ENCODE data around the gene MANF.

GRCh38 chr3:51357856-51358255 is 27.2 kb upstream of the MANF start:
- TF ChIP-seq CTCF (IDR thresholded peaks at IDR 0.05; ENCODE audit: low read depth, low read length) = no peak
- no peak for TF ChIP-seq EZH2phosphoT487 (IDR thresholded peaks at IDR 0.05; ENCODE audit: low read depth)

Measured in OCI-LY3 (cell line).